OCI-LY3 (cell line): ENCODE data around the gene CSTB.

ENCODE experiments used
- CTCF ChIP-seq: fragments of 200-600, 300-600 bp; sonication (generic); IDR thresholded peaks from 2 replicates; pipeline ENCODE4 v1.5.1; 2014; ENCODE audit warnings: antibody characterized with exemption, low read length, low read depth
- EZH2phosphoT487 ChIP-seq: fragments of 200-600 bp; shearing (Covaris generic); IDR thresholded peaks from 2 replicates; pipeline ENCODE4 v1.6.1; 2018; ENCODE audit warnings: antibody characterized with exemption, mixed run types, low read depth

GRCh38 chr21:43779660-43780059 is 3.6 kb upstream of the CSTB start:
- TF ChIP-seq CTCF (no peak), EZH2phosphoT487 (no peak)
